Head of caudate nucleus (tissue), 42 donors: Measurements from ENCODE around the gene ADAMTSL5.

Experiments used
- DNase-seq, 42 donors: peaks; one replicate each; pipeline versions ENCODE4 v3.0.0 to v3.0.0-alpha.2; 2020 to 2021; ENCODE audit warnings: mixed read lengths in 7 of 42
- intact Hi-C: fragments of 100-400 bp; cut with DNase I; formaldehyde crosslinking; loops from one replicate; pipeline ENCODE4 v1.15.0; 2022

ADAMTSL5 gene

GRCh38 chr19:1459479-1459878, 53.3 kb downstream of the ADAMTSL5 start:
- DNase-seq: peak in 3 of 42 donors; percentile 25 to 54 (median 53)
- intact Hi-C loops: no loop called here

GRCh38 chr19:1457892-1458291, 54.9 kb downstream of the ADAMTSL5 start:
- intact Hi-C loops: no loop called here

GRCh38 chr19:1457031-1457739, 55.6 kb downstream of the ADAMTSL5 start:
- peak in 6 of 42 donors; percentile 26 to 63 (median 54) for DNase-seq
- intact Hi-C loops: no loop called here

More at GRCh38 chr19:1457892-1458291, 54.9 kb downstream of the ADAMTSL5 start:
- no peak for DNase-seq

GRCh38 chr19:1456121-1456900, 56.5 kb downstream of the ADAMTSL5 start:
- peak in 1 of 42 donors; percentile 4 for DNase-seq
- intact Hi-C loops: no loop called here

GRCh38 chr19:1455336-1456120, 57.3 kb downstream of the ADAMTSL5 start:
- peak in 26 of 42 donors; percentile 37 to 79 (median 60) for DNase-seq
- intact Hi-C loops: no loop called here
